ENCODE results near the gene MTM1.

Gene MTM1

DNA sequence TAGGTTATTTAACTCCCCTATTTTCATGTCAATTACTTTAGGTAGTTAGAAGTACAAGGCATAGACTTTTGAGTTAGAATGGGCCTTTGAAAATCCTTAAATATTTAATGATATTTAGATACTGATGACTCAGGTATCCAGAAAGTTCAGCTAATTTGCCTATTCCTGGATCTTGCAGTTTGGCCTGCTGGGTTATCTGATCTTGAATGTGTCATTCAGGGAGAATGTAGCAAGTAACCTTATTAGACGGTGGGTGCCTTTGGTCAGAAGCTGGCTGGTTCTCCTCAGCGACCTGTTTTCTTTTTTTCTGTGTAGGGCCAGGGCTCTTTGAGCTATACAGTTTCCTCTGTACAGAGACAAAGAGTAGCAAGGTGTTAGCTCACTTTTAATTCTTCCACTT lies 42.0 kb downstream of the MTM1 start:
- Histone ChIP-seq H3K9me3 (ENCODE audit: low read length) (no peaks in the 10 kb centered on the region), H3K36me3 (ENCODE audit: insufficient read depth, low read length) (no peaks in the 10 kb centered on the region), H3K9ac (ENCODE audit: low read length) (no peak overlapping the region), H3K4me3 (ENCODE audit: low read depth in 1 of 2, low read length in 2 of 2) (no peak overlapping the region), H3K4me1 (ENCODE audit: insufficient read depth, low read length) (no peaks in the 10 kb centered on the region), H3K27me3 (ENCODE audit: control insufficient read depth in 1 of 2, insufficient read depth in 2 of 2, low read length in 2 of 2) (no peaks in the 10 kb centered on the region), H3K27ac (ENCODE audit: low read depth, low read length) (no peak overlapping the region)

DNA sequence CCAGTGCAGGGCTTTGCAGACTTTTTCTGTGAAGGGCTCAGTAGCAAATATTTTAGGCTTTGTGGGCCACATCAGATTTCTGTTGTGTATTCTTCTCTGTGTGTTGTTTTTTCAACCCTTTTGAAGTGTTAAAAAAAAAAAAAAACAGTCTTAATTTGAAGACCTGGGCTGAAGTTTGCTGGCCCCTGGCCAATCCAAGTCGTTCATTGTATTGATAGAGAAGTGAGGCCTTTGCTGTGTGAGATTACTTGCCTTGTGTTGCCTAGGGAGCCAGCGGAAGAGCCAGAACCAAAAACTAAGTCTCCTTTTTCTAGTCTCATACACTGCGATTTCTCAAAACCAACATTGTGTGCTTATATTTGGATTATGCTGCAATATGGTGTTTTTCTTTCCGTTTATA lies 46.9 kb downstream of the MTM1 start:
- Histone ChIP-seq H3K4me1 (ENCODE audit: insufficient read depth, low read length) (no peaks in the 10 kb centered on the region), H3K9ac (ENCODE audit: low read length) (no peak overlapping the region), H3K9me3 (ENCODE audit: low read length) (no peaks in the 10 kb centered on the region), H3K27ac (ENCODE audit: low read depth, low read length) (no peak overlapping the region), H3K4me3 (ENCODE audit: low read depth in 1 of 2, low read length in 2 of 2) (no peak overlapping the region), H3K27me3 (ENCODE audit: control insufficient read depth in 1 of 2, insufficient read depth in 2 of 2, low read length in 2 of 2) (no peaks in the 10 kb centered on the region), H3K36me3 (ENCODE audit: insufficient read depth, low read length) (peaks cover 2% of the 10 kb centered on the region)

DNA sequence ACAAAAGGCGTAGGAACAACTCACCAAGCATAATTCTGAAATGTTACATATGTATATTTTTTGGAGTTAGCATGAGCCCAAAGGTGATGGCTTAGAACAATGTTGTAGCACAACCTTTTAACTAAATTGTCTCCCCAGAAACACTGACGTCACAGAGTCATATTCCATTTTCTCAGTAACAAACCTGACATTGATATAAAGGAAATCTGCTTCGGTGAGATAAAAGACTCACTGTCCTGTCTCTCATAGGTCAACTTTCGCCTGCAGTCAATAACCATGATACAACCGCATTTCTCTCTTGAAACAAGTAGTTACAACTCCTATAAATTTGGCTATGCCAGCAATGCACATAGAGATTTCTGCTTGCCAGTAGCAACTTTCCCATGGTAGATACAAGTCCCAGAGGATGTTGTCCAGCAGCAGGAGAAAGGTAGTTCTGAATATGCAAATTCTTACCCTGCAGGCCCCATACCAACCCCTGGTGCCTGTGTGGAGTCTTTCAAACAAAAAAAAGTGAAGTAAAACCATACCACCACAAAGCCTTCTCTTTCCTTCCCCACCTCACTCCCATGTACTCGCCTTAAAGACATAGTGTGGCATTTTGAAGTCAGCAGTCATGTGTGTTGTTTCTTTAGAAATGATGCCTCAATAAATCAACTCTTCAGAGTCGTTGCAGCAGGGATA lies 47.9 kb downstream of the MTM1 start:
- H3K36me3 ChIP-seq (ENCODE audit: insufficient read depth, low read length) = peaks cover 5% of the 10 kb centered on the region
- H3K27me3 ChIP-seq (ENCODE audit: control insufficient read depth in 1 of 2, insufficient read depth in 2 of 2, low read length in 2 of 2) = no peaks in the 10 kb centered on the region
- H3K27ac ChIP-seq (ENCODE audit: low read depth, low read length) = no peak overlapping the region
- no peaks in the 10 kb centered on the region for H3K4me1 ChIP-seq (ENCODE audit: insufficient read depth, low read length)
- H3K4me3 ChIP-seq (ENCODE audit: low read depth in 1 of 2, low read length in 2 of 2) = no peak overlapping the region
- no peaks in the 10 kb centered on the region for H3K9me3 ChIP-seq (ENCODE audit: low read length)
- no peak overlapping the region for H3K9ac ChIP-seq (ENCODE audit: low read length)

- Histone ChIP-seq H3K4me3 (ENCODE audit: low read depth in 1 of 2, low read length in 2 of 2) (no peak overlapping the region), H3K27me3 (ENCODE audit: control insufficient read depth in 1 of 2, insufficient read depth in 2 of 2, low read length in 2 of 2) (no peaks in the 10 kb centered on the region), H3K36me3 (ENCODE audit: insufficient read depth, low read length) (peaks cover 5% of the 10 kb centered on the region), H3K9me3 (ENCODE audit: low read length) (no peaks in the 10 kb centered on the region), H3K4me1 (ENCODE audit: insufficient read depth, low read length) (no peaks in the 10 kb centered on the region), H3K27ac (ENCODE audit: low read depth, low read length) (no peak overlapping the region), H3K9ac (ENCODE audit: low read length) (no peak overlapping the region)
Observed at GRCh38 chrX:150616863-150617198, 48.4 kb downstream of the MTM1 start.

DNA sequence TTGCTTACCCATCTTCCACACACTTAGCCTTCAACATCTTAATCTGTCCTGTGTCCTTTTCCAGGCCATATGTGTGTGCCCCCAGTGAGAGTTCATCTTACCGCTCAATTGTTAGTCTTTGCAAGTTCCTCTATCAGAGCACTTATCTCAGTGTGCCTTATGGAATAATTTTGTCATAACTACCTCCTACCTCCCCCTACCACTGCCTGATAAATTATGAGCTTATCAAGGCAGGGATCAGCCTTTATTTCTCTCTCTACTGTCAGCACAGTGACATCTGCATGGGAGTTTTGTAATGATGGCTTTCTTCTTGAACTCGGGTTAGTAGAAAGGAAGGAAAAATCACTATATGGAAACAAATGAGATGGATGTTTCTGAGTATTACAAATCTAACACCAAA lies 53.2 kb downstream of the MTM1 start:
- Histone ChIP-seq H3K4me3 (ENCODE audit: low read depth in 1 of 2, low read length in 2 of 2) (no peak overlapping the region), H3K9me3 (ENCODE audit: low read length) (no peaks in the 10 kb centered on the region), H3K9ac (ENCODE audit: low read length) (no peak overlapping the region), H3K4me1 (ENCODE audit: insufficient read depth, low read length) (no peaks in the 10 kb centered on the region), H3K27ac (ENCODE audit: low read depth, low read length) (no peak overlapping the region), H3K27me3 (ENCODE audit: control insufficient read depth in 1 of 2, insufficient read depth in 2 of 2, low read length in 2 of 2) (no peaks in the 10 kb centered on the region), H3K36me3 (ENCODE audit: insufficient read depth, low read length) (peaks cover 7% of the 10 kb centered on the region)

GRCh38 chrX:150623583-150623982 lies 55.2 kb downstream of the MTM1 start:
- H3K4me1 ChIP-seq (ENCODE audit: insufficient read depth, low read length) = no peaks in the 10 kb centered on the region
- H3K4me3 ChIP-seq (ENCODE audit: low read depth in 1 of 2, low read length in 2 of 2) = no peak overlapping the region
- peaks cover 11% of the 10 kb centered on the region for H3K36me3 ChIP-seq (ENCODE audit: insufficient read depth, low read length)
- H3K27me3 ChIP-seq (ENCODE audit: control insufficient read depth in 1 of 2, insufficient read depth in 2 of 2, low read length in 2 of 2) = no peaks in the 10 kb centered on the region
- no peaks in the 10 kb centered on the region for H3K9me3 ChIP-seq (ENCODE audit: low read length)
- no peak overlapping the region for H3K9ac ChIP-seq (ENCODE audit: low read length)
- H3K27ac ChIP-seq (ENCODE audit: low read depth, low read length) = no peak overlapping the region

GRCh38 chrX:150625097-150625496 lies 56.7 kb downstream of the MTM1 start:
- H3K27me3 ChIP-seq (ENCODE audit: control insufficient read depth in 1 of 2, insufficient read depth in 2 of 2, low read length in 2 of 2) = no peaks in the 10 kb centered on the region
- H3K9me3 ChIP-seq (ENCODE audit: low read length) = no peaks in the 10 kb centered on the region
- no peak overlapping the region for H3K4me3 ChIP-seq (ENCODE audit: low read depth in 1 of 2, low read length in 2 of 2)
- H3K9ac ChIP-seq (ENCODE audit: low read length) = no peak overlapping the region
- H3K4me1 ChIP-seq (ENCODE audit: insufficient read depth, low read length) = no peaks in the 10 kb centered on the region
- no peak overlapping the region for H3K27ac ChIP-seq (ENCODE audit: low read depth, low read length)
- H3K36me3 ChIP-seq (ENCODE audit: insufficient read depth, low read length) = peaks cover 17% of the 10 kb centered on the region

- Histone ChIP-seq H3K4me3 (ENCODE audit: low read depth in 1 of 2, low read length in 2 of 2) (no peak overlapping the region), H3K9me3 (ENCODE audit: low read length) (no peaks in the 10 kb centered on the region), H3K36me3 (ENCODE audit: insufficient read depth, low read length) (peaks cover 12% of the 10 kb centered on the region), H3K4me1 (ENCODE audit: insufficient read depth, low read length) (no peaks in the 10 kb centered on the region), H3K27me3 (ENCODE audit: control insufficient read depth in 1 of 2, insufficient read depth in 2 of 2, low read length in 2 of 2) (no peaks in the 10 kb centered on the region), H3K9ac (ENCODE audit: low read length) (no peak overlapping the region), H3K27ac (ENCODE audit: low read depth, low read length) (no peak overlapping the region)
Observed at GRCh38 chrX:150625875-150626274, 57.5 kb downstream of the MTM1 start.

GRCh38 chrX:150627957-150628356 lies 59.5 kb downstream of the MTM1 start:
- peaks cover 12% of the 10 kb centered on the region for H3K36me3 ChIP-seq (ENCODE audit: insufficient read depth, low read length)
- no peaks in the 10 kb centered on the region for H3K27me3 ChIP-seq (ENCODE audit: control insufficient read depth in 1 of 2, insufficient read depth in 2 of 2, low read length in 2 of 2)
- H3K4me3 ChIP-seq (ENCODE audit: low read depth in 1 of 2, low read length in 2 of 2) = no peak overlapping the region
- H3K9ac ChIP-seq (ENCODE audit: low read length) = no peak overlapping the region
- no peaks in the 10 kb centered on the region for H3K9me3 ChIP-seq (ENCODE audit: low read length)
- H3K4me1 ChIP-seq (ENCODE audit: insufficient read depth, low read length) = no peaks in the 10 kb centered on the region
- H3K27ac ChIP-seq (ENCODE audit: low read depth, low read length) = no peak overlapping the region

DNA sequence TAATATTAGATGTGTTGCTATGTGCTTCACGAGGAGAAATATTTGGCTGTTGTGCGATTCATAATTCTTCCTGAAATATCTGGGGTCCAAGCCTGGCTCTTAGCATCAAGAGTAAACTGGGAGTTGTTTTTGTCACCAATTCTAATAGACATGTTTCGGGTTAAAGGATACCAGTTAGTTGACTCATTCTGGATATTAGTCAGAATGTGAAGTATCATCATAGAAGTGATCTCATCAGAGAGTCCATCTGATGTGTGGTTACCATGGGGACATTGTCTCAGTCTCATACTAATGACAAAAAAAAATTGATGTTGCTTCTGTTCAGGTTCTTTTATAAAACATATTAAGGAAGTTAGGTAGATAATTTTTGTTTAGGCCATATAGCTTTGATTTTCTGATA lies 67.5 kb downstream of the MTM1 start:
- no peaks in the 10 kb centered on the region for H3K4me1 ChIP-seq (ENCODE audit: insufficient read depth, low read length)
- H3K27ac ChIP-seq (ENCODE audit: low read depth, low read length) = no peak overlapping the region
- H3K9me3 ChIP-seq (ENCODE audit: low read length) = no peaks in the 10 kb centered on the region
- H3K27me3 ChIP-seq (ENCODE audit: control insufficient read depth in 1 of 2, insufficient read depth in 2 of 2, low read length in 2 of 2) = no peaks in the 10 kb centered on the region
- H3K36me3 ChIP-seq (ENCODE audit: insufficient read depth, low read length) = no peaks in the 10 kb centered on the region
- H3K4me3 ChIP-seq (ENCODE audit: low read depth in 1 of 2, low read length in 2 of 2) = no peak overlapping the region
- no peak overlapping the region for H3K9ac ChIP-seq (ENCODE audit: low read length)

- no peaks in the 10 kb centered on the region for H3K9me3 ChIP-seq (ENCODE audit: low read length)
- no peaks in the 10 kb centered on the region for H3K4me1 ChIP-seq (ENCODE audit: insufficient read depth, low read length)
- no peaks in the 10 kb centered on the region for H3K36me3 ChIP-seq (ENCODE audit: insufficient read depth, low read length)
- no peak overlapping the region for H3K9ac ChIP-seq (ENCODE audit: low read length)
- no peak overlapping the region for H3K4me3 ChIP-seq (ENCODE audit: low read depth in 1 of 2, low read length in 2 of 2)
- no peaks in the 10 kb centered on the region for H3K27me3 ChIP-seq (ENCODE audit: control insufficient read depth in 1 of 2, insufficient read depth in 2 of 2, low read length in 2 of 2)
- no peak overlapping the region for H3K27ac ChIP-seq (ENCODE audit: low read depth, low read length)
Observed at GRCh38 chrX:150642423-150642822, 74.0 kb downstream of the MTM1 start.

DNA sequence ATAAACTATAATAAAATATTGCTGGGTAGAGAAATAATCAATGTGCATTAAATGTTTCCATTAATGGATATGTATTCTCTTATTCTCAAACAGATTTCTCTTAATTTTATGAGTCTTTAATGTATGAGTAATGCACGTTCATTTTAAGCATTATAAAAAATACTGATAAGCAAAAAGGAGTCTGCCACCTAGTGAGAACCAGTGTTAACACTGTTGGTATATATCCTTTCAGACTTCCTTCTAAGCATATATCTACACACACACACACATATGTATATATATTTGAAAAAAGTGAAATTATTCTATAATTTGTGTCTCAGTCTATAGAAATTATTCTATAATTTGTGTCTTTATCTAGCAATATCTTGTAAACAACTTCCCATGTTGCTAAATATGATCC lies 74.8 kb downstream of the MTM1 start:
- Histone ChIP-seq H3K9me3 (ENCODE audit: low read length) (no peaks in the 10 kb centered on the region), H3K36me3 (ENCODE audit: insufficient read depth, low read length) (no peaks in the 10 kb centered on the region), H3K27ac (ENCODE audit: low read depth, low read length) (no peak overlapping the region), H3K27me3 (ENCODE audit: control insufficient read depth in 1 of 2, insufficient read depth in 2 of 2, low read length in 2 of 2) (no peaks in the 10 kb centered on the region), H3K4me1 (ENCODE audit: insufficient read depth, low read length) (no peaks in the 10 kb centered on the region), H3K9ac (ENCODE audit: low read length) (no peak overlapping the region), H3K4me3 (ENCODE audit: low read depth in 1 of 2, low read length in 2 of 2) (no peak overlapping the region)

All from muscle layer of colon (tissue), 2 donors.